GM19455 (cell line): Measurements from ENCODE around the gene CA6.
"Not testable (repeated sequence)": the region's sequence is repeated elsewhere in the genome, so short reads cannot be mapped to it uniquely, and the experiment has no call there.

Experiments used
- ATAC-seq: cut with Tn5 transposase; IDR thresholded peaks from one replicate; pipeline ENCODE4 v1.9.1; 2021; ENCODE audit not compliant: unreplicated experiment

Gene CA6

DNA sequence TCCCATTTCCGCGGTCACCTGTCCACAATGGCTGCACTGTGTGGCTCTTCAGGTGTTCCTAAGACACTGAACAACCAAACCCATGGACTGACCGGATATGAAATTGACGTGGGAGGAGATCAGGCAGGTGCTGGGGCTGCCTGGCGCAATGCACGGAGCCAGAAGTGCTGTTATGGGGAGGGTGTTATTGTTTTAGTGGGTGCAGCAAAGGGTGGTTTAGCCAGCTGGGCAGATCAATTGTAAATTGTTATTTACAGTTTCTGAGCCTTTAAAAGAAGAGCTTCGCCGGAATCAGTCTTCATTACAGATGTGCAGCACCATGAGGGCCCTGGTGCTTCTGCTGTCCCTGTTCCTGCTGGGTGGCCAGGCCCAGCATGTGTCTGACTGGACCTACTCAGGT, at the start of gene CA6:
Gene CA6 (plus strand): TSS at position 301 of the 400 bp plus-strand sequence. CDS start 19 bp downstream, at position 320.
- ATAC-seq = no peak

DNA sequence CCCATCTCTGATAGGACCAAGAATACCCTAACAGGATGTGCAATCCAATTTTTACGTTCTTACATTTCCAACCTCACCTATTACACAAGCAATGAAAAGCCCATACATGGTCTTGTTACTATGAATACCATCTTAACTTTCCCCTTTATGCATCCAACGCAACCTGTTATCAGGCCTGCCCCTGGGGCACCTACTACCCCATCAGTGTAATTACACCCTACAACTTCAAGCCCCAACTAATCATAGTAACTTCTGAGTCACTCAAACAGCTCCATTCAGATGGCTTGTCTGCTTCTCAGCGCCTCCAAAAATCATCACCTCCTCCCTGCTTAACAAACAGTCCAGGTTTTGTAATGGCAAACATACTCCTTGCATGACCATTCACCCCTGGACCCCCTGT, 48.9 kb upstream of the CA6 start:
- ATAC-seq = not testable (repeated sequence)

DNA sequence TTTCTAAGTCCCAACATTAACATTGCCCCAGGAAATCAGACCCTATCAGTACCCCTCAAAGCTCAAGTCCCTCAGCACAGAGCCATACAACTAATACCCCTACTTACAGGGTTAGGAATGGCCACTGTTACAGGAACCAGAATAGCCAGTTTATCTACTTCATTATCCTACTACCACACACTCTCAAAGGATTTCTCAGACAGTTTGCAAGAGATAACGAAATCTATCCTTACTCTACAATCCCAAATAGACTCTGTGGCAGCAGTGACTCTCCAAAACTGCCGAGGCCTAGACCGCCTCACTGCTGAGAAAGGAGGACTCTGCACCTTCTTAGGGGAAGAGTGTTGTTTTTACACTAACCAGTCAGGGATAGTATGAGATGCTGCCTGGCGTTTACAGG, 48.2 kb upstream of the CA6 start:
- ATAC-seq = not testable (repeated sequence)

DNA sequence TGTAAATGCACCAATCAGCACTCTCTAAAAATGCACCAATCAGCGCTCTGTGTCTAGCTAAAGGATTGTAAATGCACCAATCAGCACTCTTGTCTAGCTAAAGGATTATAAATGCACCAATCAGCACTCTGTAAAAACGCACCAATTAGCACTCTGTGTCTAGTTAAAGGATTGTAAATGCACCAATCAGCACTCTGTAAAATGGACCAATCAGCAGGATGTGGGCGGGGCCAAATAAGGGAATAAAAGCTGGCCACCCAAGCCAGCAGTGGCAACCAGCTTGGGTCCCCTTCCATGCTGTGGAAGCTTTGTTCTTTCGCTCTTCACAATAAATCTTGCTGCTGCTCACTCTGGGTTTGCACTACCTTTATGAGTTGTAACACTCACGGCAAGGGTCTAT, 47.2 kb upstream of the CA6 start:
- not testable (repeated sequence) for ATAC-seq

DNA sequence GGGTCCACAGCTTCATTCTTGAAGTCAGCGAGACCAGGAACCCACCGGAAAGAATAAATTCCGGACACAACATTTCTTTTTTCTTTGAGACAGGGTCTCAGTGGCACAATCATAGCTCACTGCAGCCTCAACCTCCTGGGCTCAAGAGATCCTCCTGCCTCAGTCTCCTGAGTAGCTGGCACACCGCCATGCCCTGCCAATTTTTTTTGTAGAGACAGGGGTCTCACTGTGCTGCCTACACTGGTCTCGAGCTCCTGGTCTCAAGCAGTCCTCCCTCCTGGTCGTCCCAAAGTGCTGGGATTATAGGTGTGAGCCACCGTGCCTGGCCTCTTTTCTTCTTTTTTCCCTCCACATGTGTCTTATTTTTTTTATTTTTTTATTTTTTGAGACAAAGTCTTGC, 46.6 kb upstream of the CA6 start:
- no peak for ATAC-seq

DNA sequence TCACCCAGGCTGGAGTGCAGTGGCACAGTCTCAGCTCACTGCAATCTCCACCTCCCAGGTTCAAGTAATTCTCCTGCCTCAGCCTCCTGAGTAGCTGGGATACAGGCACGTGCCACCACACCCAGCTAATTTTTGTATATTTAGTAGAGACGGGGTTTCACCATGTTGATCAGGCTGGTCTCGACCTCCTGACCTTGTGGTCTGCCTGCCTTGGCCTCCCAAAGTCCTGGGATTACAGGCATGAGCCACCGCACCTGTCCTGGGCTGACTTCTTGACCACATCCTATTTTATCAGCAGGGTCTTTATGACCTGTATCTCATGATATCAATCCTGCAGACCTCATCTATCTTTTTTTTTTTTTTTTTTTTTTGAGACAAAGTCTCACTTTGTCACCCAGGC, 45.0 kb upstream of the CA6 start:
- ATAC-seq = not testable (repeated sequence)

DNA sequence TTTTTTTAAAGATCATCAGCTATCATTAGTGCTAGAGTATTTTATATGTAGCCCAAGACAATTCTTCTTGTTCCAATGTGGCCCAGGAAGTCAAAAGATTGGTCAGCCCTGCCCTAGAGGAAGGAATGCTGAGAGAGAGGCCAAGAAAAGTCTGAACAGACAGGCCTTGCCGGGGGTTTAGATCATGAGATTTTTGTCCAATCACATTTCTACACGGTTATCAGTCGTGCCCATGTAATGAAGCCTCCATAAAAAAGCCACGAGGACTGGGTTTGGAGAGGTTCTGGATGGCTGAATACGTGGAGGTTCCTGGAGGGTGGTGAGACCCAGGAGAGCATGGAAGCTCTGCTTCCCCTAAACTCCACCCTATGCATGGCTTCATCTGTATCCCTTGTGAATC, 42.9 kb upstream of the CA6 start:
- ATAC-seq = no peak

DNA sequence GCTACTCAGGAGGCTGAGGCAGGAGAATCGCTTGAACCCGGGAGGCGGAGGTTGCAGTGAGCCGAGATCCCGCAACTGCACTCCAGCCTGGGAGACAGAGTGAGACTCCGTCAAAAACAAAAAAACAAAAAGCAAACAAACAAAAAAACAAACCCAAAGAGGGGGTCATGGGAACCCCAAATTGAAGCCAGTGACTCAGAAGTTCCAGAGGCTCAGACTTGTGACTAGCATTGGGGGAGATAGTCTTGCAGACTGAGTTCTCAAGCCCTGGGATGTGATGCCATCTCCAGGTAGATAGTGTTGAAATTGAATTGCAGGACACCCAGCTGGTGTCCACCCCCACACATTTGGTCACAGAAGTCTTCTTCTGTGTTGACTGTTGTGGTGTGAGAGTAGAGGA, 42.3 kb upstream of the CA6 start:
- no peak for ATAC-seq

DNA sequence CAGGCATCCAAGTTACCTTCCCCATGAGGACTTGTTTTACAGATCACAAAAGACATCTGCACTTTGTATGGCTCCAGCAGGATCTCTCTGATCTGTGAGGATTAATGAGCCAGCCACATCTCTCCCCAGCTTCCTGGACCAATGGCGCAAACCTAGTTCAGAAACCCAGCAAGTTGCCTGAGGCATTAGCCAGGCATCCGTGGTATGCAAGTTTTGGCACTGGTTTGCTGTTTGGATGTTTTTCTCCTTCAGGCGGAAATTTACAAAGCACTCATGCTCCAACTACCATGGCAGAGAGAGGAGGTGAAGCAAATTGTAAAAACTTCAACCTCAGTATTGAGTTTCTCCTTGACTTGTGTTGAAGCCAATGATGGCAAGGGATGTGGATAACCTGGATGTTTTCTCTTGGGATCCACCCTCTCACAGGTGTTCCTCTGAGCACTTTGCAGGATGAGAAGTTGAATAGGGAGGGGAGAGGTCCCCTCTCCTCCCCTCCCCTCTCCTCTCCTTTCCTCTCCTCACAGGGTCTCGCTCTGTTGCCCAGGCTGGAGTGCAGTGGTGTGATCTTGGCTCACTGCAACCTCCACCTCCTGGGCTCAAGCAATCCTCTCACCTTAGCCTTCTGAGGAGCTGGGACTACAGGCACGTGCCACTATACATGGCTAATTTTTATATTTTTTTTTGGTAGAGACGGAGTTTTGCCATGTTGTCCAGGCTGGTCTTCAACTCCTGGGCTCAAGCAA, 41.6 kb upstream of the CA6 start:
- ATAC-seq = no peak

DNA sequence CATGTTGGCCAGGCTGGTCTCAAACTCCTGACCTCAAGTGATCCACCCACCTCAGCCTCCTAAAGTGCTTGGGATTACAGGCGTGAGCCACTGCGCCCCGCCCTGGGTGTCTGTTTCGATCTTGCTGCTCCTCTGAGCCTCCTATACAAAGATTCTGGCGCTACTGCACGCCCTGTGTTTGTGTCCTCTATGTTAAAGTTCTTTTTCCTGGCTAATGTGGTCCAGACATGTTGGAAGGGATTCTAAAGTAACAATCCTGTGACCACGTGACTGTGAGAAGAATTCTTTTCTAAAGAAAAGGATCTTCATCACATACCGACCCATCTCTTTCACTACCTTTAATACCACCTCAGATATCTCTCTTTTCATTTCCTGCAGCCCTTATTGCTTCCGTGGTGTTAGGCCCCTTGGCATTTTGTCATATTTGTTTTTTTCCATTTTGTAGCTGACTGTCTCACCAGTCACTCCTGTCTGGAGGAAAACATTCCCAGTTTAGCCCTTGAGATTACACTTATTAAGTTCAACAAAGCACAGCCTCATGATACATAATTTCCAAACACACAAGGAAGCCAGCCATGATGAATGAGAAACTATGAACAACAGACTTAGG, 40.0 kb upstream of the CA6 start:
- no peak for ATAC-seq

DNA sequence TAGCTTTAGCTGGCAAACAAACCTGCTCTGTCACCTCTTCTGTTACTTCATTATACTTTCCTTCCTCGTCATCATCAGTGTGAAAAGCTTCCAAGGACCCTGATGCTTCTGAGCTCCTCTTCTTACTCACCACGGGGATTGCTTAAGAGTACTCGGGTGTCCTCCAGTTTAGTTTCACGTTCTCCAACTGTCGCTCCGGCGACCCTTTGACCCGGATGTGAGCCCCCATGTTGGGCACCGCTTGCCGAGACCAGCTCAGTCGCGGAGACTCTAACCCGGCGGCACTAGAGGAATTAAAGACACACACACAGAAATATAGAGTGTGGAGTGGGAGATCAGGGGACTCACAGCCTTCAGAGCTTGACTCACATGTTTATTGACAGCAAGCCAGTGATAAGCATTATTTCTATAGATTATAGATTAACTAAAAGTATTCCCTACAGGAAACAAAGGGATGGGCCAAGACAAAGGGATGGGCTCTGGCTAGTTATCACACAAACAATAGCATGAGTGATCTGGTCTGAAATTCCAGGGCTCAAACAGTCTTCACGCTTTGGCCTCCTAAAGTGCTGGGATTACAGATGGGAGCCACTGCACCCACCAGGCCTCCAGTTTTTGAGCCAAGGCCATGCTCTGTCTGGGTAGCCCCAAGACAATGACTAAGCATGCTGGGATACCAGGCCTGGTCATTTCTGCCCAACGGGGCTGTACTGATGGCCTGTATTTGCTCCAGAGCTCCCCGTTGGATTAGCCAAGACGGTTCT, 37.1 kb upstream of the CA6 start:
- ATAC-seq = no peak

DNA sequence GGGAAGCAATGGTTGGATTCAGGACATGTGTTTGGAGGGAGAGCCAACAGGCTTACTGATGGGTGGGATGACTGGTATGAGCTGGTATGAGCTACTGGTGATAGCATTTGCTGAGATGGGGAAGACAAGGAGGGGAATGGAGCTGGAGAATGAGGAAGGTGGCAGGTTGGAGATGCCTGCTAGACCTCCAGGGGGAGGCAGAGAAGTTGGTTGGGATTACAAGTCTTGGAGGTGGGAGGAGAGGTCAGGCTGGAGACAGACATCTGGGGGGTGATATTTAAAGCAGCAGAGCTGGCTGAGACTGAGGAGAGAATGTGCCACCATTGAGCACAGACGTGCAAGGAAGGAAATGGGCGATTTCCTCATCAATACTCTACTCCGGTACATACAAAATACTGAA, 35.3 kb upstream of the CA6 start:
- no peak for ATAC-seq

DNA sequence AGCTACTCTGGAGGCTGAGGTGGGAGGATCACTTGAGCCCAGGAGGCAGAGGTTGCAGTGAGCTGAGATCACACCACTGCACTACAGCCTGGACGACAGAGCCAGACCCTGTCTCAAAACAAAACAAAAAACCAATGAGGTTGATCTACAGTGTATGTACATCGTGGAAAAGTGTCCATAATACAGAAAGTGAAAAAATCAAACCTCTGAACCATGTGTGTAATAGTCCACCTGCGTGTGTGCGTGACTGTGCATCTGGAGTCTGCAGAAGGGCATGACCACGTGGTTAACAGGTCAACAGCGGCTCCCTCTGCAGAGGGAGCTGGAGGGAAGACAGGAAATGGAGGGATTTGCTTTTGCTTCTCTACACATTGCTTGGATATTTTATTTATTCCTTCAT, 34.8 kb upstream of the CA6 start:
- ATAC-seq = no peak

DNA sequence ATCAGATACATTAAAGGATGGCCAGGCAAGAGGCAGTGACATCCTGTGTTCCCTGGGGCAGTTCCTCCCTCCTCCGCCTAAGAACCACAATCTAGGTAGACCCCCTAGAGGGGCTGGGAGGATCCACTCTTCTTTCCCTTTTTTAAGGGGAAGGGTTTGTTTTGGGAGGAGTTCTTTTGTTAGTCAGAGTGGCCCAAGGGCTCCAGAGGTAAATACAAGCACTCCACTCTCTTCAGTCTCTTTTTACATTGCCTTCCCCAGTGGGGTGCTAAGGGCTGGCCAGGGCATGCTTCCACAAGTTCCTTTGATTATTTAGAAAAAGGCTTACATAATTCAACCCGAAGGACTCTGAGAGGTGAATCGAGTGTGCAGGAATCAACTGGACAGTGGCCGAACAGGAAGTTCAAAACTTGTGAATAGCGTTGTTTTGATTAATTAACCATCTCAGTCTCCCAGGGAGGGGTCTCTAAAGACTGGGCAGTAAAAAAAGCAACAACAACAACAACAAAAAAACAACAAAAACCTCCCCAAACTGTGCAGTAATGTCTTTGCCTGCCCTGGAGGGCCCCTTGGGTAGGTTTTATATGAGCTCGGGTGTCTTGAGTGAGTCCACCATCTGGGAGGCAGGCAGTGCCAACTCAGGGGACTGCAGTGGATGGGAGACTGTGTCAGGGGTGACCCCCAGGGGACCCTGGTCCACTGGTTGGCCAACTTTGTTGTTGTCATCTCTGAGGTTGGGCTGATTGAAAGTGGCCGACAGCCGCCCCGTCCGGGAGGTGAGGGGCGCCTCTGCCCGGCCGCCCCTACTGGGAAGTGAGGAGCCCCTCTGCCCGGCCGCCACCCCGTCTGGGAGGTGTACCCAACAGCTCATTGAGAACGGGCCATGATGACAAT, 34.0 kb upstream of the CA6 start:
- ATAC-seq = no peak

DNA sequence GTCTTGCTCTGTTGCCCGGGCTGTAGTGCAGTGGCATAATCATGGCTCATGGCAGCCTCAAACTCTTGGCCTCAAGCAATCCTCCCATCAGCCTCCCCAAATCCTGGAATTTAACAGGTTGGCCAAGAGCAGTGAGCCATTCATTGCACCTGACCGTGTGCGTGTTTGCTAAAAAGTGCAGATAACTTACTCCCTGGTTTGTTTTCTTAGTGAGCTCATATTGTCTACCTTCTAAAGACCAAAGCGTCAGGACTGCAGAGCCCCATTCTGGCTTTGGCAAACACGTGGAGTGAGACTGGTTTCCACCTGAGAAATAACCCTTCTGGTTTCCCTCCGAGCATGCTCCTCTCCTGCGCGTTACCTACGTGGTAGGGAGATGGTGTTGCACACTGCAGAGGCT, 32.2 kb upstream of the CA6 start:
- no peak for ATAC-seq

DNA sequence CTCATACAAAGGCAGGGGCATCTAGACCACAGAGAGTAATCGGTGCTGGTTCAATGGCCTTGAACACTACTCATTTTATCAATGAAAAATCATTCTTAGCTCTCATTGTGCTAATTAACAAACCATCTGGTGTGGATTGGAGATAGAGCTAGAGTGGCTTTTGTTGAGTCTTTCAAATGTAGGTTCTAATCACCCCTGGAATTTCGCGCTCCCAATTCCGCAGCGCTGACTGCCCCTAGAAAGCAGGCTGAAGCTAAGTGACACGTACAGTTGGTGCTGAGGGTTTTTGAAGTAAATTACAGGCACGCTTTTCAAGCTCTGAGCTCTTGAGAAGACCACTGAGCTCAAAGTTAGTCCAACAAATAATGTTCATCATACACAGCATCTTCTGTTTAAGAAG, 31.2 kb upstream of the CA6 start:
- no peak for ATAC-seq

DNA sequence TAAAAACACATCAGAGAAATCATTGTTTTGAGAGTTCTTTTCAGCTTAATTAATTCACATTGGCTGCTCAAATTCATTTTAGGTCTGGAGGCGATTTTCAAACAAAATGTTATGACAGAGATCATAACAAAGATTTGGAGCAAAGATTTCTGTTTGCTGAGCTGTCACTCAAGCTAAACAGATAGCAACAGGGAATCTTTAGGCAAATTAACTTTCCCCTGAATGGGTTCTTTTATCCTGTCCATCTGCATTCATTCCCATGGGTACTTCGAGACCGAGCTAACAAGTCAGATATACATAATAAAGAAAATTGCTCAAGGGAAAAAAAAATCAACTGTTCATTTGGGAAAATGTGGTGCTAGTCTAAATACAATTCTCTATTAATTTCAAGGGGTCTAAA, 30.2 kb upstream of the CA6 start:
- no peak for ATAC-seq

DNA sequence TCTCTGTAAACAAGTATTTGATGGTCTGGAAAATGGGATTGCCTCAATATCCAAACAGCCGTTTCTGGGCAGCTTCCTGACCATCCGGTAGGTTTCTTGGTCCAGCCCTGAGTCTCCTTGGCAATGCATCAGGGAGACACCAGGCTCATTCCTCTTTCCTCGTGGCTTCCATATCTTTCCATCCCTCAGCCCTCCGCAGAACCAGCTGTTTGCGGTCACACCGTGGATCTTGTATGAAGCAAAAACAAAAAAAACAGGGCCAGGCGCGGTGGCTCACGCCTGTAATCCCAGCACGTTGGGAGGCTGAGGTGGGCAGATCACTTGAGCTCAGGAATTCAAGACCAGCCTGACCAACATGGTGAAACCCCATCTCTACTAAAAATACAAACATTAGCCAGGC, 28.1 kb upstream of the CA6 start:
- ATAC-seq = not testable (repeated sequence)

DNA sequence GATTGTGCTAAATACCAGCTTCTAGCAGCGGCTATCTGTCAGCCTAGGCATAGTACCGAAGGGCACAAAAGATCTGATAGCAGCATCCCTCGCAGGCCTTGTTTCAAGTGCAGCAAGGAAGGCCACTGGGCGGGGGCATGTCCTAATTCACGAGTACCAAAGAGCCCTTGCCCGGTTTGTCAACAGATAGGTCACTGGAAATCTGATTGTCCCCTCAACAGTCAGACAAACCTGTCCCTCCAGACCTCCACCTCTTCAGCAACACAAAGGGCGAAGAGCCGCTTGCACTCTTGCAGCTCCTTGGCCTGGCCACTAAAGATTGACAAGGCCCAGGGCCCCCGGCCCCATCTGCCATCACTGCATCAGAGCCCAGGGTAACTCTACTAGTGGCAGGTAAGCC, 22.7 kb upstream of the CA6 start:
- ATAC-seq = no peak

DNA sequence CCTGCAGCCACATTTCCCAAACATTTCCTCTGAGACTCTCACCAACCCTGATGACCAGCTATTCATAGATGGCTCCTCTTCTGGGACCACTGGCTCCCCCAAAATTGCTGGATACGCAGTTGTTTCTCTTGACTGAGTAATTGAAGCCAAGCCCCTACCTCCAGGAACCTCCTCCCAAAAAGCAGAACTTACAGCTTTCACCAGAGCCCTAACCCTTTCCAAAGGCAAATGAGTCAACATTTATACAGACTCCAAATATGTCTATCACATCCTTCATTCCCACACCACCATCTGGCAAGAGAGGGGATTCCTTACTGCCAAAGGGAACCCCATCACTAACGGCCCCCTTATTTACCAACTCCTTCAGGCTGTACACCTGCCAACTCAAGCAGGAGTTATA, 20.3 kb upstream of the CA6 start:
- no peak for ATAC-seq

DNA sequence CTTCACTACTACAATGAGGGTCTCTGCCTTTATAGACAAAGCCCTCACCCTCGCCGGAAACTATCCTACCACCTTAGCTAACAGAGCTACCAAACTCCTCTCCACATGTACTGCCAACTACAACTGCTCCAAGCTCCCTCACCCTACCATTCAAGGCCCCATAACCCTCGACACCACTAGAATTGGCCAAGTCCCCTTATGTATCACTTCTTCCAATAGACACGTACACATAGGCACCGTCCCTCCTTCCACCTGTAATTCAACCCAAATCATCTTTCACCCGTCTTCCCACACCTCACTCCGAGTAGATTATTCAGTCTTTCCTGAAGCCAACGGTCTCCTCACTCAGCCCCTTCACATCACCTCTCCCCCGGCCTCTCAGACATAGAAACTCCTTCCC, 19.7 kb upstream of the CA6 start:
- no peak for ATAC-seq
